Renal pelvis (tissue), 4 donors: ENCODE measurements around the gene NLRP9. TPM values are rescaled to one million over a fixed set of nuclear protein-coding genes. Genes with fewer than 3 reads are reported as not detected.

Experiments used
- DNase-seq: peaks from one replicate; pipeline ENCODE4 v3.0.0-alpha.2; 2013
- polyA plus RNA-seq, 3 donors: library from polyadenylated mRNA; unstranded; fragments of 120-200 nt; gene quantifications; one replicate each; pipeline ENCODE4 v1.2.1, GENCODE V29; 2013; ENCODE audit not compliant: insufficient read length in 3 of 3

Gene NLRP9
- polyA plus RNA-seq, 3 donors = 0.05 TPM; not detected in 2

DNA sequence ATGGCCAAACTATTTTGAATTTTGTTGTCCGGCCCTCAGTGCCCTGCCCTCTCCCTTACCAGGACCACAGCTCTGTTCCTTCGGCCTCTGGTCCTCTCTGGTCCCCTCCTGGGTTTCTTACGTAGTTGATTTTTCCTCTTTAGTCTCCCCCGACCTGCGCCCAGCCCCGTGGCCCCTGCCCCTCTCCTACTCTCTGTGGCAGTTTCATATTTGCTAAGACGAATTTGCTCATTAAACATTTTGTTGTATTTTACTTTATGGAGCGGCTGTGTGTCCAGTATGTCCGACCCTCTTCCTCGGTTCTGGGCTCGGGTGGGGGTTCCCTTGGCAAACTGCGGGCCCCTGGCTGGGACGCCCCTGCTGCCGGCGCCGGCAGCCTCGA lies 63.8 kb downstream of the NLRP9 start:
- no peak for DNase-seq

DNA sequence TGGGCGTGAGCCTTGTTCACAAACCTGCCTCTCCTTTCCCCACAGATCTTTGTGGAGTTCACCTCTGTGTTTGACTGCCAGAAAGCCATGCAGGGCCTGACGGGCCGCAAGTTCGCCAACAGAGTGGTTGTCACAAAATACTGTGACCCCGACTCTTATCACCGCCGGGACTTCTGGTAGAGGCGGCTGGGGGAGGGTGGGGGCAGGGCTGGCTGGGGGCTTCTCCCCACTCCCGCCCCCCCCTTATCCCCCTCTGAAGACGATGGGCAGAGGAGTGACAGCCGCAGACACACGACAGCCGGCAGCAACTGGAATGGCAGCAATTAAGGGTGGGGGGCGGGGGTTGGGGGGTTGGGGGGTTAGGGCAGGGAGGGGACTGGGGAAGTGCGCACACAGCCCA lies 64.3 kb downstream of the NLRP9 start:
- no peak for DNase-seq

- no peak for DNase-seq
Observed at GRCh38 chr19:55673465-55673864, 64.7 kb downstream of the NLRP9 start.

GRCh38 chr19:55672418-55672817 lies 65.8 kb downstream of the NLRP9 start:
- no peak for DNase-seq

DNA sequence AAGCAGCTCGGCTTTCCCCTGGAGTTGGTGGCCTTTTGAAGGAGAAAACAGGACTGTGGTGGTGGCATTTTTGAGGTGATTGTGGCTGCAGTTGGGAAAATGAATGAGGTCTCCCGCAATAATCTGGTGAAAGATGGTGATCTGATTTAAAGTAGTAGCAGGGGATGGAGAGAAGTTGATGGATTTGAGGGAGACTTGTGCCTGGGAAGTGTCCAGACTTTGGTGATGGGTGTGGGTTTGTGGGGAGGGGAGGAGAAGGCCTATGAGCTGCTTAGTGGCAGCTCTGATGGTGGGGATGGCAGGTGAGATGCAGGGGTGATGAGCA lies 67.2 kb downstream of the NLRP9 start:
- no peak for DNase-seq

DNA sequence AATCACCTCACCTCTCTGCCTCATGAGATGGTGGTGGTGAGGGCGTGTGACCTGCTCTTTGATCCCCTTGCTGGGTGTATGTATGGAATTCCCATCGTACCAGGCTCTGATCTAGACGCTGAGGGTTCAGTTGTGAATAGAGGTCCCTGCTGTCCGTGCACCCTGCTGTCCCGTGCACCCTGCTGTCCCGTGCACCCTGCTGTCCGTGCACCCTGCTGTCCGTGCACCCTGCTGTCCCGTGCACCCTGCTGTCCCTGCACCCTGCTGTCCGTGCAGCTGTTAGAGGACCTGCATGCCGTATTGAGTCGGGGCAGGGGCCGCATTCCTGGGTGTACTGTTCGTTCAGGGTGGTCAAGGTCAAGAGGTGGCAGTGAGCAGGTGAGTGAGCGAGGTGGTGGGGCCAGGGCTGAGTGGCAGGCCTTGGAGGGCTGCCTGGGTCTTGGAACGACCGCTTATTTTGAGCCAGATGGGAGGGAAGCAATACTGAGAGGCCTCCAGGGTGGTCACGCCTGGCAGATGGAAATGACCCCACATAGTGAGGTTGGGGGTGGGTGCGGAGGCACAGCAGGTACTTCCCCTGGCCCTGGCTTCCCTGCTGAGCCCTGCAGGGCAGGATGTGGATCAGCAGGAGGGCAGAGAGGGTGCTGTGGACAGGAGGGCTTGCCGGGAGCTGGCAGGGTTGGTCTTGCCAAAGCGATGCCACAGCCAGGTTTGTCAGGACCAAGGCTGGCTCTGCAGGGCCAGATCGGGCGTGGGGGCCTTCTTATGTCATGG lies 67.7 kb downstream of the NLRP9 start:
- no peak for DNase-seq

- no peak for DNase-seq
Observed at GRCh38 chr19:55669418-55670279, 68.6 kb downstream of the NLRP9 start.

DNA sequence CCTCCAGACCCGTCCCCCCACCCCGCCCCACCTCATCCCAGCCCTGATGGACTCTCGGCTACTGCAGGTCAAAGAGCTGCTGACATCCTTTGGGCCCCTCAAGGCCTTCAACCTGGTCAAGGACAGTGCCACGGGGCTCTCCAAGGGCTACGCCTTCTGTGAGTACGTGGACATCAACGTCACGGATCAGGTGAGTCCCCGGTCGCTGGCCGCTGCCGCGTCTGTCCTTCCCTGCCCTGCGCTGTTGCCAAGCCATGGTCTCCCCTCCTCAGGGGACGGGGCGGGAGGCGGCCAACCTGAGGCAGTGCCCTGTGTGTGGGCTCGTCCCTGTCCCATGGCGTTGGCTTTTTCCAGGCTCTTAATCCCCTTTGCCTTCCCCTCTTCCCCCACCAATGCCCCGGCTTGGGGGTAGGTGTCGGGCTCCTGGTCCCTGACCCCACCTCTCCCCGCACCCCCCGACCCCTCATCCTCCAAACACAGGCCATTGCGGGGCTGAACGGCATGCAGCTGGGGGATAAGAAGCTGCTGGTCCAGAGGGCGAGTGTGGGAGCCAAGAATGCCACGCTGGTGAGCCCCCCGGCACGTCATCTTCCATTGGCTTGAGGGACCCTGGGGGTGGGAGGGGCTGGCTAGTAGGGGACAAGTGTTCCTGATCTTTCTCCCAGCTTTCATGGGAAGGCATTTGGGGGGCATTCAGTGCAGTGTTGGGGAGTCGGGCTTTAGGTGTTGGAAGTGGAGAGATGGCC lies 69.4 kb downstream of the NLRP9 start:
- no peak for DNase-seq

DNA sequence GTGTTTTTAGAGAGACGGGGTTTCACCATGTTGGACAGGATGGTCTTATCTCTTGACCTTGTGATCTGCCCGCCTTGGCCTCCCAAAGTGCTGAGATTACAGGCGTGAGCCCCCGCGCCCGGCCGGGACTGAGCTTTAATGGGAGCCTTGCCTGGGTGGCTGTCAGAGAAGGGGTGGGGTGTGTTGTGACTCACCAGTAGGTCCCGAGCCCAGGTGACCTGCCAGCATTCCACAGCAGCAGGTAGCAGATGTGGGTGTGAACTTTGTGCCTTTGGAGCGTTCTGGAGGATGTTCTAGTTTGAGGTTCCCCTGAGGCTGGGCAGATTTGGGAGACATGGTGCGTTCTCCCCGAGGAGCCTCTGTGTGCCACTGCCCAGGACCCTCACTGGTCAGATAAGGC lies 70.2 kb downstream of the NLRP9 start:
- DNase-seq = no peak

DNA sequence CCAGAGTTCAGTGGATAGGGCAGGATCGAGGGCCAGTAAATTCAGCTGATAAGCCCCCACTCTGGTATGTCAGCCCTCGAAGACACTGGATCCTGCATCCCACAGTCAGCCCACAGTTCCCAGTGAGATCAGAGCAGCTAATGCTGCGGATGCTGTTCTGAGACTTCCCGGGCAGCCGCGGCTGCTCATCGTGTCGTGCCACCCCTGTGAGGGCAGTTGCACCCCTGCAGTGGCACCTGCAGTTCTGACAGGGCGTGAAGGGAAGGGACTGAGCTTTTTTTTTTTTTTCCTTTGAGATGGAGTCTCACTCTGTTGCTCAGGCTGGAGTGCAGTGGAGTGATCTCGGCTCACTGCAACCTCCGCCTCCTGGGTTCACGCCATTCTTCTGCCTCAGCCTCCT lies 70.7 kb downstream of the NLRP9 start:
- DNase-seq = no peak

DNA sequence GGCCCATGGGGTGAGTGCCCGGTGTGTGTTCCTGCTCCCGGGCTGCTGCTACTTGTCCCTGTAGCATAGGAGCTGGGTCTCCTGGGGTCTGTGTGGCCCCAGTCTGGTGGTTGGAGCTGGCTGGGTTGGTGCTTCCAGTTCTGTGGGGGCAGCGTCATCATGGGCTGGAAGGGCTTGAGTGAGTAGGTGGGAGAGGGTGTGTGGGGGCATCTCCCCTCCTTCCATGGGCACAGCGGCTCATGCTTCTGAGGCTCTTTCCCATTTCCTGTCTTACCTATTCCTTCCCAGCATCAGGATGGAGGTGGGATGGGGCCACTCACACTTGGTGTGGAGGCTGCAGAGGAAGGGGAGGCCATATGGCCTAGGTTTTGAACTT lies 71.2 kb downstream of the NLRP9 start:
- DNase-seq = no peak

DNA sequence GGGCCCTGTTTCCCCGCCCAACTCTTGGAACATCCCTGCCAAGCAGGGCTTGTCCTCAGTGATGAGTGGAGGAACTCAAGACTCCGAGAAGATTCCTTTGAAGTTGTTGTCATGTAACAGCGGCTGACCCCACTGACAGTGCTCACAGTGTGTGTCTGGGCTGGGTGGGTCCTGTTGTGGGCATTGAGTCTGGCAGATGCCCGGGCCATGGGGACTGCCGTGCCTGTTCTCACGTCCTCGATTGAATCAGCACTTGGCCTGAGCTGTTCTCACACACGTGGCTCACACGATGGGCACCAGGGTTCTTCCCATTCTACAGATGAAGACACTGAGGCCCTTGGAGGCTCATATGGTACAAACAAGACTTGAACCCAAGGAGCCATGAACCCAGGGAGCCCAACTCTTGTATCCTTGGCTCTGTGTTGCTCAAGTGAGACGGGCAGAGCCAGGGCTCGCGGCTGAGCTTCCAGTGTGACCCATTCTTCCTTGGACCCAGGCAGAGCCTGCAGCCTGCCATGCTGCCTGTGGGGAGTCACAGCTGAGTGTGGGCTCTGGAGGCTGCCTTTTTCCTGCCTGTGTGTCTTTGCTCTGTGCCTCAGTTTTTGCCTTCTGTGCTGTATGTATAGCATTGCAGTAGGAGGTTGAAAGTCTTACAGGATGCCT lies 71.7 kb downstream of the NLRP9 start:
- no peak for DNase-seq

GRCh38 chr19:55663846-55664536 lies 74.2 kb downstream of the NLRP9 start:
- DNase-seq = no peak

GRCh38 chr19:55661826-55662225 lies 76.4 kb downstream of the NLRP9 start:
- DNase-seq = no peak

DNA sequence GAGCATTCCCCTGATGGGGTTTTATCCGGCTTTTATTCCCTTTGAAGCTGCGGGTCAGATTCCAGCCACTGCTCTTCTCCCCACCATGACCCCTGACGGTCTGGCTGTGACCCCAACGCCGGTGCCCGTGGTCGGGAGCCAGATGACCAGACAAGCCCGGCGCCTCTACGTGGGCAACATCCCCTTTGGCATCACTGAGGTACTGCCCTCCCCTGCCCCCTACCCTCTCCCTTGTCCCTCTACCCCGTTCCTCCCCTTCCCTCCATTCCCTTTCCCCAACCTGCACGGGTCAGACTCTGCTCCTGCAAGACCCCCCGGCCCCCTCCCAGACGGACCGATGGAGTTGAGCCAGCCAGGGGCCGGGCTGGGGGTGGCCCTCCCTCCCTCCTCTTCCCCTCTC lies 77.2 kb downstream of the NLRP9 start:
- no peak for DNase-seq

GRCh38 chr19:55660404-55660803 lies 77.8 kb downstream of the NLRP9 start:
- no peak for DNase-seq

DNA sequence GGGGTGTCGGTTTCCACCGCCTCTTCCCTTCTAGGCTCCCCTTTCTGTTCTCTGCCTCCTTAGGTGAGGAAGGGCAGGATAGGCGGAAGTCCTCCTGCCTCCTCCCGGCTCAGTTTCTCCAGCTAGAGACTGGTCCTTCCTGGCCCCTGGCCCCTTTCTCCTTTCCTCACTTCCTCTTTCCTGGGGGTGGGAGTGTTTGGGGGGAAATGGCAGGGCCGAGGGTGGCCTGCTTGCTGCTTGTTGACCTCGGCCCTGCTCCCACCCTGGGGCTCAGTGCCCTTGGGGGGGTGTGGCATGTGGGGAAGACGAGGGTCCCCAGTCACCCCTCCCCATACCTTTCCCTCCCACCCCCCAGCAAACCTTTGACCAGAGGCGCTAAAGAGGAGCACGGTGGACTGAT lies 78.4 kb downstream of the NLRP9 start:
- DNase-seq = no peak

DNA sequence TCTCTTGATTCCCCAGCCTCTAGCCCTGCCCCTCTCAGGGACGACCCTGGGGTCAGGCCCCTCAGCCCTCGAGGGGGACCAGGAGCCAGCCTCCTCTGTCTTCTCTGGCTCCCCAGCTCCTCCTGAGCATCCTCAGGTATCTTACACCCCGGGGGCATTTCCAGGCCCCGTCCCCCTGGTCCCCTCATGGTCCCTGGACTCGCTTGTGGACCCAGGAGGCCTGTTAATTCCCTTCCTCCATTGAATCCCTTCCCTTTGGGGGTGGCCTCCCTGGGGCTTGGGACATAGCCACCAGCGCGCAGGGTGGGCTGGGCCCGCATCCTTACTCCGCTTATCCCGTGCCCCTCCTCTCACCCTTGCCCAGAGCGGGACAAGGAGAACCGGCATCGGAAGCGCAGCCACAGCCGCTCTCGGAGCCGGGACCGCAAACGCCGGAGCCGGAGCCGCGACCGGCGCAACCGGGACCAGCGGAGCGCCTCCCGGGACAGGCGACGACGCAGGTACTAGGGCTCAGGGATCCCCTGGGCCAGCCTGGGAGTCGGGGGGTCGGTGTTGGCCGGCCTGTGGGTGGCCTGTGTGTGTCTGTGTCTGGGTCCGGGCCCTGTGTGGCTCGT lies 79.2 kb downstream of the NLRP9 start:
- no peak for DNase-seq
